K562 (cell line): ENCODE measurements around the gene WDR70. TPM values are rescaled to one million over a fixed set of nuclear protein-coding genes. Genes with fewer than 3 reads are reported as not detected.

Source experiments
- ATAC-seq: fragments of 200-7000 bp; cut with Tn5 transposase; 3 replicates; pipeline ENCODE4 v1.9.1; 2020; ENCODE audit warnings: moderate library complexity
- BruUV-seq: library from RNA; stranded (reverse); fragments of 400-500 nt; replicated peaks from 2 replicates; lab custom pipeline; 2021; lab: Mats Ljungman, UMichigan
- CTCF ChIA-PET: fragments of 300-600 bp; formaldehyde crosslinking; extraction: SDS; loops from one replicate; lab custom pipeline; 2021; ENCODE audit warnings: low intra/inter-chr PET ratio; lab: Yijun Ruan, JAX
- POLR2A ChIA-PET: fragments of 300-600, 350-650 bp; sonication (Branson Sonifier 250); formaldehyde crosslinking; extraction: SDS; loops from one replicate; lab custom pipeline; 2021; ENCODE audit warnings: antibody characterized with exemption, inconsistent platforms; lab: Yijun Ruan, JAX
- DNase-seq, 4 experiments: peaks; one replicate each; pipeline versions ENCODE4 v3.0.0 to v3.0.0-alpha.2; 2011 to 2018; ENCODE audit warnings: low spot score in 3 of 4, mixed read lengths in 3 of 4; ENCODE audit errors: extremely low read depth in 1 of 4
- FAIRE-seq: peaks from 2 replicates; lab custom pipeline; 2011; peaks lifted over from hg19 to GRCh38; lab: Jason Lieb, UNC
- H2AFZ ChIP-seq: 2 replicates; pipeline ENCODE4 v1.6.0; 2011; ENCODE audit warnings: low read depth, low read length, control low read depth, inconsistent platforms
- H3K27ac ChIP-seq: fragments of 200-600 bp; 3 replicates; pipeline ENCODE4 v1.8.0; 2011; ENCODE audit warnings: low read depth, mild to moderate bottlenecking, control low read depth, inconsistent platforms, low read length, moderate library complexity, mixed read lengths; ENCODE audit errors: extremely low read depth
- H3K27me3 ChIP-seq, 2 experiments: fragments of 300-600 bp in 1 of 2; 2 replicates in 1 of 2; 3 replicates in 1 of 2; pipeline versions ENCODE4 v1.6.0 to v1.8.0; 2011; ENCODE audit warnings: inconsistent platforms in 2 of 2, low read length in 2 of 2, mild to moderate bottlenecking in 1 of 2, mixed read lengths in 1 of 2, moderate library complexity in 1 of 2; ENCODE audit not compliant: control insufficient read depth in 2 of 2, insufficient read depth in 2 of 2
- H3K36me3 ChIP-seq: fragments of 300-600 bp; 3 replicates; pipeline ENCODE4 v1.8.0; 2011; ENCODE audit warnings: mild to moderate bottlenecking, low read length, inconsistent platforms; ENCODE audit not compliant: control insufficient read depth, insufficient read depth
- H3K4me1 ChIP-seq, 2 experiments: fragments of 200-600 bp in 1 of 2; replicated peaks in 1 of 2; 2 replicates in 1 of 2; 3 replicates in 1 of 2; pipeline versions ENCODE4 v1.5.1 to v1.8.0; 2011; ENCODE audit warnings: inconsistent platforms in 2 of 2, low read length in 2 of 2, mild to moderate bottlenecking in 1 of 2, mixed read lengths in 1 of 2, moderate library complexity in 1 of 2; ENCODE audit not compliant: control insufficient read depth in 2 of 2, insufficient read depth in 2 of 2
- H3K4me2 ChIP-seq: 2 replicates; pipeline ENCODE4 v1.6.1; 2011; ENCODE audit warnings: low read length, control low read depth, inconsistent platforms, mixed read lengths; ENCODE audit not compliant: insufficient read depth
- H3K4me3 ChIP-seq: fragments of 200-600 bp; sonication (generic), shearing (Covaris generic); 2 replicates; pipeline ENCODE4 v1.5.1; 2016; ENCODE audit warnings: control low read depth, inconsistent platforms
- H3K79me2 ChIP-seq: fragments of 200-600 bp; 3 replicates; pipeline ENCODE4 v1.8.0; 2011; ENCODE audit warnings: low read length, inconsistent platforms; ENCODE audit not compliant: control insufficient read depth, insufficient read depth
- H3K9ac ChIP-seq, 2 experiments: 2 replicates each; pipeline versions ENCODE4 v1.6.0 to v1.6.1; 2011; ENCODE audit warnings: low read depth in 2 of 2, low read length in 2 of 2, control low read depth in 1 of 2, inconsistent platforms in 1 of 2, mild to moderate bottlenecking in 1 of 2, mixed read lengths in 1 of 2; ENCODE audit not compliant: insufficient read depth in 1 of 2
- H3K9me1 ChIP-seq: one replicate; pipeline ENCODE4 v1.6.0; 2011; ENCODE audit warnings: inconsistent platforms, mild to moderate bottlenecking, low read length, moderate library complexity; ENCODE audit not compliant: control insufficient read depth, insufficient read depth
- H3K9me3 ChIP-seq: replicated peaks from 2 replicates; pipeline ENCODE4 v1.5.1; 2011; ENCODE audit warnings: low read depth, low read length, inconsistent platforms; ENCODE audit not compliant: control insufficient read depth, insufficient read depth
- H4K20me1 ChIP-seq: replicated peaks from 2 replicates; pipeline ENCODE4 v1.6.1; 2011; ENCODE audit warnings: low read length, inconsistent platforms, mixed read lengths; ENCODE audit not compliant: control insufficient read depth, insufficient read depth
- CBX8 ChIP-seq: fragments of 200-600 bp; sonication (generic); IDR thresholded peaks from 2 replicates; pipeline ENCODE4 v1.6.1; 2012; ENCODE audit warnings: borderline replicate concordance, mixed run types, low read depth, mild to moderate bottlenecking, moderate library complexity, mixed read lengths, low read length, control low read depth, inconsistent platforms; ENCODE audit not compliant: poor library complexity, severe bottlenecking; ENCODE audit errors: extremely low read depth
- HDAC6 ChIP-seq: IDR thresholded peaks from 2 replicates; pipeline ENCODE4 v1.6.1; 2012; ENCODE audit warnings: low read depth, mild to moderate bottlenecking, control low read depth, inconsistent platforms, low read length, moderate library complexity
- MBD2 ChIP-seq: sonication (generic); IDR thresholded peaks from 2 replicates; pipeline ENCODE4 v1.6.1; 2016; ENCODE audit warnings: low read depth, borderline replicate concordance
- PURB ChIP-seq: sonication (generic); formaldehyde crosslinking; IDR thresholded peaks from 2 replicates; pipeline ENCODE4 v1.9.0; 2021; ENCODE audit warnings: low read depth, mild to moderate bottlenecking, missing genetic modification reagents
- SMC3 ChIP-seq: conservative IDR thresholded peaks from 2 replicates; pipeline ENCODE4 v1.6.1; 2011; ENCODE audit warnings: low read depth, low read length, improper control_type of control experiment; ENCODE audit not compliant: insufficient read depth
- TCFL5 ChIP-seq: fragments of 250-450 bp; sonication (Bioruptor Pico); conservative IDR thresholded peaks from 2 replicates; pipeline ENCODE4 v1.6.1; 2021; ENCODE audit warnings: mild to moderate bottlenecking, moderate library complexity, matching md5 sums
- THRB ChIP-seq: fragments of 450-650 bp; formaldehyde crosslinking; conservative IDR thresholded peaks from 2 replicates; pipeline ENCODE4 v1.4.0; 2022; ENCODE audit warnings: mild to moderate bottlenecking, missing genetic modification characterization
- TSHZ1 ChIP-seq: fragments of 250-450 bp; sonication (Bioruptor Pico); IDR thresholded peaks from 2 replicates; pipeline ENCODE4 v1.4.0; 2020; ENCODE audit warnings: mild to moderate bottlenecking, moderate library complexity
- YY1 ChIP-seq, 3 experiments: IDR thresholded peaks; 2 replicates each; pipeline ENCODE4 v1.6.1; 2011; ENCODE audit warnings: low read length in 2 of 3, mild to moderate bottlenecking in 2 of 3, moderate library complexity in 2 of 3, borderline replicate concordance in 1 of 3, control low read depth in 1 of 3, low read depth in 1 of 3; ENCODE audit not compliant: insufficient read depth in 3 of 3, insufficient replicate concordance in 2 of 3, control insufficient read depth in 1 of 3, insufficient read length in 1 of 3; ENCODE audit errors: extremely low read depth in 1 of 3
- ZEB2 ChIP-seq: fragments of 450-650 bp; IDR thresholded peaks from 2 replicates; pipeline ENCODE4 v1.6.1; 2016
- ZNF253 ChIP-seq: fragments of 250-450 bp; sonication (Bioruptor Pico); conservative IDR thresholded peaks from 2 replicates; pipeline ENCODE4 v1.6.1; 2021; ENCODE audit warnings: mild to moderate bottlenecking
- ZNF354B ChIP-seq: fragments of 250-450 bp; sonication (Bioruptor Pico); IDR thresholded peaks from 2 replicates; pipeline ENCODE4 v1.4.0; 2020
- ZNF384 ChIP-seq: IDR thresholded peaks from 2 replicates; pipeline ENCODE4 v1.6.1; 2012; ENCODE audit warnings: low read depth, low read length, improper control_type of control experiment
- ZNF518B ChIP-seq: fragments of 250-450 bp; sonication (Bioruptor Pico); IDR thresholded peaks from 2 replicates; pipeline ENCODE4 v1.5.0; 2021; ENCODE audit warnings: mild to moderate bottlenecking, moderate library complexity
- WGBS: fragments of 100-300 bp; shearing (Covaris generic); methylation state at CpG from one replicate; pipeline ENCODE4 v1.1.6; 2016; ENCODE audit warnings: low coverage, mixed read lengths; ENCODE audit not compliant: insufficient coverage; ENCODE audit errors: missing lambda C conversion rate; 5-methylcytosine and 5-hydroxymethylcytosine counted together
- in situ Hi-C: fragments of 300-500 bp; cut with MboI; formaldehyde crosslinking; loops from 4 replicates; pipeline ENCODE4 v1.15.0; 2018; ENCODE audit warnings: inconsistent platforms, mixed read lengths
- intact Hi-C: fragments of 100-400 bp; cut with micrococcal nuclease; formaldehyde crosslinking; loops from 2 replicates; pipeline ENCODE4 v1.14.2; 2022
- polyA plus RNA-seq, 8 experiments: library from polyadenylated mRNA; depleted of rRNA in 4 of 8; stranded (reverse) in 5 of 8; unstranded in 3 of 8; fragments of >200 nt; fragmentation: Nextera tagmentation in 2 of 8; fragmentation: Illumina TruSeq in 1 of 8; extraction: Ambion mirVana in 2 of 8; extraction: Trizol in 1 of 8; gene quantifications; 2 replicates each; pipeline versions ENCODE4 v1.2.1 to v1.2.3, GENCODE V29; 2011 to 2014; ENCODE audit warnings: inconsistent platforms in 1 of 8, missing spikeins in 1 of 8
- total RNA-seq, 7 experiments: library from RNA; depleted of rRNA in 6 of 7; stranded (reverse); fragments of >200 nt in 6 of 7; fragmentation: Illumina TruSeq in 2 of 7; extraction: Trizol in 2 of 7; gene quantifications; 2 replicates each; pipeline versions ENCODE4 v1.2.1 to v1.2.3, GENCODE V29; 2011 to 2021; ENCODE audit warnings: low replicate concordance in 1 of 7

WDR70 gene
- total and polyA plus RNA-seq, 9 of the 15 experiments (the other 6 are each of a cell fraction or from before 2014, with no cell fraction given): 16.8 to 46.6 (median 38.8) TPM

- in situ Hi-C loops (no loop called here), intact Hi-C loops (no loop called here)
- H3K79me2 ChIP-seq: no peaks in the 10 kb centered on the region
- no peaks in the 10 kb centered on the region for H3K36me3 ChIP-seq
- no peak for FAIRE-seq
- ATAC-seq: no peak
- CTCF ChIA-PET: no interaction called here
- H3K4me1 ChIP-seq: no peaks in the 10 kb centered on the region
- H3K4me3 ChIP-seq: no peak overlapping the region
- 0 out of 2 replicates have a peak, but pooled peaks cover 2% of the 10 kb centered on the region for H3K9me3 ChIP-seq
- H3K27me3 ChIP-seq: no peaks in the 10 kb centered on the region
- no peak overlapping the region for H3K4me2 ChIP-seq
- no peaks in the 10 kb centered on the region for H3K9me1 ChIP-seq
- POLR2A ChIA-PET: interaction anchor here (1.5 kb wide), 1 partner anchor 12 kb away, joined by 5 read pairs; no protein-coding TSS in a partner anchor
- no peak overlapping the region for H3K27ac ChIP-seq
- H2AFZ ChIP-seq: no peak overlapping the region
- TF ChIP-seq HDAC6 (no peak), PURB (CRISPR knock-in tag) (no peak), THRB (CRISPR knock-in tag) (no peak), MBD2 (no peak), ZNF354B (CRISPR knock-in tag) (no peak), ZEB2 (no peak), TSHZ1 (CRISPR knock-in tag) (no peak), ZNF253 (CRISPR knock-in tag) (no peak), CBX8 (no peak), TCFL5 (CRISPR knock-in tag) (no peak), ZNF384 (no peak), YY1 (IDR thresholded peaks at IDR 0.05; ENCODE audit: borderline replicate concordance in 1 of 3, control insufficient read depth in 1 of 3, extremely low read depth in 1 of 3, insufficient read depth in 3 of 3, insufficient read length in 1 of 3, insufficient replicate concordance in 2 of 3, low read depth in 1 of 3, low read length in 2 of 3) (no peak), SMC3 (no peak), ZNF518B (CRISPR knock-in tag) (no peak)
- no peak for DNase-seq
- 83% methylated on average over 3 of the region's 3 CpGs for WGBS
- no TSS peak for BruUV-seq
- H4K20me1 ChIP-seq: no peaks in the 10 kb centered on the region
- H3K9ac ChIP-seq: no peak overlapping the region
Observed at GRCh38 chr5:37598733-37599132, 219.6 kb downstream of the WDR70 start.
